HUDEP-2 (cell line): ENCODE results near the gene TMCC3.
A peak's percentile ranks its signal among the peaks of the same experiment; 100 is the strongest.

Experiments
- DNase-seq, 76 experiments: peaks; one replicate each; lab custom pipeline; 2025; ENCODE audit not compliant: unreplicated experiment in 76 of 76; lab: John Stamatoyannopoulos, UW

Gene TMCC3

GRCh38 chr12:94637390-94638113 lies 12.8 kb downstream of the TMCC3 start:
- no peak for DNase-seq

- DNase-seq = no peak
Measured at GRCh38 chr12:94636462-94637085, 13.8 kb downstream of the TMCC3 start.

- no peak for DNase-seq
Measured at GRCh38 chr12:94634717-94635116, 15.6 kb downstream of the TMCC3 start.

GRCh38 chr12:94633401-94633800 lies 17.0 kb downstream of the TMCC3 start:
- DNase-seq = no peak

DNA sequence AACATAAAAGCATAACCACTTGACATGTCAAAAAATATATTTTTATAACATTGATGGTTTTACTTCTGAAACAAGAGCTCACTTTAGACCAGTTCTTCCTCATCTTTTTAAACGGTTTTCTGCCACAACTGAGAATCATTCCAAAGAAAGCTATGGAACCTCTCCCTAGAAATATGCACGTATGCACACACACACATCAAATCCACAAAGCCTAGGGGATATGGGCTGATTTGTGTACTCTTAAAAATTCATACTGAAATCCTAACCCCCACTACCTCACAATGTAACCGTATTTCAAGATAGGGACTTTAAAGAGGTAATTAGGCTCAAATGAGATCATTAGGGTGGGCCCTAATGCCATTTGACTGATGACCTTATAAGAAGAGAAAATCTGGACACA lies 19.3 kb downstream of the TMCC3 start:
- no peak for DNase-seq

DNA sequence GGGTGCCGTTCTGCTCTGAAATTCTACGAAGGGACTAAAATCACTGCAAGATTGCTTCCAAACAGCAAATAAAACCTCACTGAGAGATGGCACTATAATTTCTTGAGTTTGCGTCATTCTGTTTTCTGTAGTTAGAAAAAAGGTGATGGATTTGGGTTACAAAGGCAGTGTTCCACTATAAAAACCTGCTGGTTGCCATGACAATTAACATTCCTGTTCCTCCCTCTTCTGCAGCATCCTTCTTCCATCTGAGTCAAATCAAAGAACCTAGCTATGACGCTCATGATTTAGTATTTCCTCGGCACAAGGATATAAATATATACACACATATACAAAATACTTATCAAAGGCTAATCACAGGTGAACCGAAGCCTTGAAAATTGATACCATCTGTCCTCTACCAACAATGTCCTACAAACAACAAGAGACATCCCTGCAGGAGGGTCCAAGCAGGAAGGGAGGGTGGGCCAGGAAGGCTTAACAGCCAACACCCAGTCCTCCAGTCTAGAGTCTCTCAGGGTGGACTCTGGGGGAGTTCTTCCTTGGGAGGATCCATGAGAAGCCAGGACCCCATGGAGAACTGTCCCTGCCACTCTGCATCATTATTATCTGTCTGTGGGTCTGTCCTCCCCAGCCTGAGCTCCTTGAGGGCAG lies 21.4 kb downstream of the TMCC3 start:
- DNase-seq = no peak

GRCh38 chr12:94628369-94628768 lies 22.0 kb downstream of the TMCC3 start:
- DNase-seq = no peak

GRCh38 chr12:94625531-94625930 lies 24.8 kb downstream of the TMCC3 start:
- DNase-seq = no peak

- DNase-seq = no peak
Measured at GRCh38 chr12:94623161-94623920, 27.0 kb downstream of the TMCC3 start.

- DNase-seq = no peak
Measured at GRCh38 chr12:94622475-94622874, 27.9 kb downstream of the TMCC3 start.

DNA sequence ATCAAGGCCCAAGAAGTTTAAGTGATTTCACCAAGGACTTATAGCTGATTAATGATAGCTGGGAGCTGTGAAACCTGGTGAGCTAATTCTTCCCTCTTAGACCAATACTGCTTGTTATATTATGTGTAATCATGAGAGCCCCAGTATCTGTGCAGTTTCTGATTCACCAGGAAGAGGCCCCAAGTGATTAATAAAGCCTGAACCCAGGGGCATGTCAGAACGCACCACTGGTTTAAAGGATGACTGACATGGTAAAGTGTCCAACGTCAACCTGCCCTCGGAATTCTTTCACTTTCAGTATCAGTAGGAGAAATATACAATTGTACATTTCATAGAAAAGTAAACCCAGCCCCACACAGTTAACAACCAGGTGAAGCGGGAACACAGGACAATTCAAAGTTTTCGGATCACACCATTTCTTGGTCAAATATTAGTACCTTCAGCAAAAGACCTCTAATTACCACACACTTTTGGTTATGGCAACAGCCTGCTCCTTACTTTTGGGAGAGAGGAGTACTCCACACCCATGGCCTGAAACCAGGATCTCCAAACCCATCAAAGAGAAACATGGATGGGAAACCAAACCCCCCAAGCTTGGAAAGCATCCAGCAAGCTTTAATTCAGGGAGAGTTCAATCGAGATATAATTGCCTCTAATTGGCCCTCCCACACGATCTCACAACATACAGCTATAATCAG lies 28.5 kb downstream of the TMCC3 start:
- no peak for DNase-seq

GRCh38 chr12:94620621-94621020 lies 29.7 kb downstream of the TMCC3 start:
- no peak for DNase-seq

DNA sequence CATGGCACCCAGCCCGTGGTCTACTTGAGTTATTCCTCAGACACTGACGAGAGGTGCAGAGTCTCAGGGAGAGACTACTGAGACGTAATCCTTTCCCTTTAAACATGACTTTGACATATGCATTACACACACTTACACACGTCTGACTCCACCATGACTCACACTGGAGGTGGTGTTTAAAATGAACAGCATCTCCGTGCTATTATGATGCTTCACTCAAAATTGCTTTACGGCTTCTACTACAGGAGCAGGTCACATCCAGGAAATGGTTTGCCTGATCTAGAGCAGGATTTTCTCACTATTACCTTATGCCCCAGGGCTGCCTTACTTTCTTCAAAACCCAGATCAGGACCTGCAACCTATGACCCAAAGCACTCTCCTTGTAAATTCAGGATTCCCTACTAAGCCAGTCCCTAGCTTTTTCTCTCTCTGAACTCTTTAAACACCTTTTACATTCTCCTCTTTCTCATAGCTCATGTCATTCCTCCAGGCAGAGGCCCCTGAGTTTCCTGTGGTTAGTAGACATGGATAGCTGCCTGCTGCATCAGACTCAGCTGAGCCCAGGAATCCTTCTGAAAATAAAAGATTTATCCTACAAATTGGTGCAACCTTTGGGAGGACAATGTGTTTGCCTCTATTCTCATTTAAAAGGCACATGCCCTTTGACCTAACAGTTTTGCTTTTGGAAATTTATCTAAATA lies 31.2 kb downstream of the TMCC3 start:
- no peak for DNase-seq

GRCh38 chr12:94617101-94617500 lies 33.3 kb downstream of the TMCC3 start:
- no peak for DNase-seq

DNA sequence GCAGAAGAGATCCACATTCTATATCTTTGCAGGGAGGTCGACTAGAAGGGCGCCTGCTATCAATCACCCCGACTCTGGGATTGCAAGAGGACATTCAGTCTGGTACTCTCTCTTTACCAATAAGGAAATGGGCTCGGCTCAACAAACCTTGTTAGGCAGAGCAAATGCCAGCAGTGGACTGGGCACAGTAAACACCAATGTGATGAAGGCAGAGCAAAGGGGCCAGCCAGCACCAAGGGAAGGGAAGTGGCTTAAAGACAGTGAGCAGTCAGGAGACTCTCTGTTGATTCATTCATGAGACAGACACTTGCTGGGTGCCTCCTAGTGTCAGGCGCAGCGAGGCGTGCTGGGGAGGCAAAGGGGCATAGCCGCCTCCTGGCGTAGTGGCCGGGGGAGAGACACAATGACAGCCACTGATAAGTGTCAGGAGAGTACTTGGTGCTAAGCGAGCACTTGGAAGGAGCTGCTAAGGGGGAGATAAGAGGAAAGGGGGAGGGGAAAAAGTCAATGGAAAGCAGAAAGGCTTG lies 34.1 kb downstream of the TMCC3 start:
- peak in 68 of 76 experiments; percentile 8 to 95 (median 62) for DNase-seq

GRCh38 chr12:94615260-94616181 lies 34.8 kb downstream of the TMCC3 start:
- DNase-seq = peak in 13 of 76 experiments; percentile 0 to 62 (median 35)

- no peak for DNase-seq
Measured at GRCh38 chr12:94614288-94614721, 36.1 kb downstream of the TMCC3 start.

GRCh38 chr12:94609917-94610443 lies 40.4 kb downstream of the TMCC3 start:
- no peak for DNase-seq
